H1 (cell line): ENCODE measurements around the gene MCEMP1. TPM values are rescaled to one million over a fixed set of nuclear protein-coding genes. Genes with fewer than 3 reads are reported as not detected.

ENCODE experiments used
- BRCA1 ChIP-seq: IDR thresholded peaks from 2 replicates; pipeline ENCODE4 v1.6.1; 2012; ENCODE audit warnings: low read depth, low read length, improper control_type of control experiment
- FOSL1 ChIP-seq: IDR thresholded peaks from 2 replicates; pipeline ENCODE4 v1.6.1; 2011; ENCODE audit warnings: mild to moderate bottlenecking, low read depth, low read length, moderate library complexity; ENCODE audit not compliant: insufficient read depth
- GTF2F1 ChIP-seq: IDR thresholded peaks from 2 replicates; pipeline ENCODE4 v1.6.1; 2012; ENCODE audit warnings: low read depth, low read length, improper control_type of control experiment, borderline replicate concordance
- JUND ChIP-seq: IDR thresholded peaks from 2 replicates; pipeline ENCODE4 v1.6.1; 2011; ENCODE audit warnings: mild to moderate bottlenecking, improper control_type of control experiment, low read length
- SIRT6 ChIP-seq: IDR thresholded peaks from one replicate; pipeline ENCODE4 v1.7.1; 2012; ENCODE audit warnings: low read length, inconsistent platforms
- polyA plus RNA-seq, 7 experiments: library from polyadenylated mRNA; depleted of rRNA in 3 of 7; stranded (reverse) in 5 of 7; unstranded in 2 of 7; fragments of >200 nt in 5 of 7; fragments of 200-250 nt in 2 of 7; gene quantifications; 1 replicate in 5 of 7; 2 replicates in 1 of 7; 4 replicates in 1 of 7; pipeline versions ENCODE4 v1.2.1 to v1.2.3, GENCODE V29; 2011 to 2013; ENCODE audit warnings: missing spikeins in 2 of 7, mixed read lengths in 2 of 7
- total RNA-seq: library from RNA; stranded (reverse); fragmentation: NEBNext Ultra II Directional; extraction: Animal tissue kit (Norgen Biotek cat#: 25700); gene quantifications from 2 replicates; pipeline ENCODE4 v1.2.1, GENCODE V29; 2021
- TF ChIP-seq, protein P1 (sequence below): IDR thresholded peaks from 2 replicates; pipeline ENCODE4 v1.6.1; 2012; ENCODE audit warnings: inconsistent platforms

MCEMP1 gene
- total and polyA plus RNA-seq, 2 of the 8 experiments (the other 6 are each of a cell fraction or from before 2014, with no cell fraction given), result not detected

DNA sequence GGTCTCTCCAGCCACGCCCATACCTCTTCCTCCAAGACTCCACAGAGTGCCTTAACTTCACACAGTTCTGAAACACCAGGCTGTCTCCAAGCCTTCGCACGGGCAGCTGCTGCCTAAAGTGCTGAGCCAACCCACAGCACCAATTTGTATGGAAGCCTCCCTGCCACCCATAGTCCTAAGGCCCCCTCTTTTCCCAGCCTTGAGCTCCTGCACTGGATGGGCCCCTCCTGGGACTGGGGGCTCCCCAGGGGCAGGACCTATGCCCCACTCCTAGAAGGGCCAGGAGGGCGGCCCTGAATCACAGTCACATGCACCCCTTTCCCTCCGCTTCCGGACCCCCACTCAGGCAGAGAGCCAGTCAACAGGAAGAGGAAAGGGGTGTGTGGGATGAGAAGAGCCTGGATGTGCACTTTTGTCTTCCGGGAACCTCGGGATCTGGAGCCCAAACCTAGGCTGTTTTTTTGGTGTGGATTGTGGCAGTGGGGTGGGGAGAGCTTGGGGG, 30.1 kb downstream of the MCEMP1 start (continued):
- TF ChIP-seq FOSL1, result no peak
- TF ChIP-seq JUND, result no peak
- TF ChIP-seq BRCA1, result no peak
- TF ChIP-seq, protein P1, sequence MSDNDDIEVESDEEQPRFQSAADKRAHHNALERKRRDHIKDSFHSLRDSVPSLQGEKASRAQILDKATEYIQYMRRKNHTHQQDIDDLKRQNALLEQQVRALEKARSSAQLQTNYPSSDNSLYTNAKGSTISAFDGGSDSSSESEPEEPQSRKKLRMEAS, result no peak
- no peak for TF ChIP-seq SIRT6
- TF ChIP-seq GTF2F1, result no peak
